Heart left ventricle (tissue), 16 donors: ENCODE data around the gene SKI. TPM values are rescaled to one million over a fixed set of nuclear protein-coding genes. Genes with fewer than 3 reads are reported as not detected.

ENCODE experiments used
- ATAC-seq, 4 donors: fragments of 200-7000 bp; cut with Tn5 transposase; one replicate each; pipeline ENCODE4 v1.9.1; 2020 to 2022; ENCODE audit warnings: moderate library complexity in 4 of 4, mild to moderate bottlenecking in 3 of 4, moderate number of reproducible peaks in 1 of 4
- DNase-seq, 5 donors: peaks; one replicate each; pipeline ENCODE4 v3.0.0-alpha.2; 2020
- H3K27ac ChIP-seq, 12 donors: fragments of 200-600 bp; sonication (generic) in 4 of 12; one replicate each; pipeline versions ENCODE4 v1.5.0 to v1.8.0; 2016 to 2022; ENCODE audit warnings: mild to moderate bottlenecking in 2 of 12
- H3K27me3 ChIP-seq, 9 donors: fragments of 200-600 bp; sonication (generic) in 2 of 9; one replicate each; pipeline versions ENCODE4 v1.5.1 to v1.8.0; 2016 to 2022; ENCODE audit warnings: mild to moderate bottlenecking in 3 of 9
- H3K36me3 ChIP-seq, 9 donors: fragments of 200-600 bp; sonication (generic) in 2 of 9; one replicate each; pipeline versions ENCODE4 v1.5.0 to v1.8.0; 2018 to 2022; ENCODE audit warnings: mild to moderate bottlenecking in 2 of 9
- H3K4me1 ChIP-seq, 12 donors: fragments of 200-600 bp; sonication (generic) in 4 of 12; one replicate each; pipeline versions ENCODE4 v1.5.0 to v1.8.0; 2016 to 2022; ENCODE audit warnings: mild to moderate bottlenecking in 3 of 12
- H3K4me3 ChIP-seq, 12 donors: fragments of 200-600 bp; sonication (generic) in 4 of 12; one replicate each; pipeline versions ENCODE4 v1.5.0 to v1.8.0; 2017 to 2022; ENCODE audit warnings: mild to moderate bottlenecking in 9 of 12, moderate library complexity in 4 of 12
- H3K9me3 ChIP-seq, 12 donors: fragments of 200-600 bp; sonication (generic) in 4 of 12; one replicate each; pipeline versions ENCODE4 v1.5.0 to v1.8.0; 2016 to 2022; ENCODE audit warnings: mild to moderate bottlenecking in 1 of 12
- CTCF ChIP-seq, 12 donors: fragments of 200-600 bp; sonication (generic) in 4 of 12; IDR thresholded peaks; one replicate each; pipeline versions ENCODE4 v1.5.0 to v1.8.0; 2018 to 2022; ENCODE audit warnings: antibody characterized with exemption in 12 of 12, mild to moderate bottlenecking in 5 of 12
- POLR2A ChIP-seq, 2 donors: fragments of 450-650 bp; IDR thresholded peaks; one replicate each; pipeline ENCODE4 v1.6.1; 2017; ENCODE audit warnings: antibody characterized with exemption in 2 of 2, mild to moderate bottlenecking in 2 of 2, moderate library complexity in 2 of 2
- WGBS, 4 donors: extraction: QIAGEN DNeasy Blood & Tissue Kit in 2 of 4; methylation state at CpG; one replicate each; pipeline versions ENCODE4 v1.1.5 to v1.1.7; 2013 to 2018; 5-methylcytosine and 5-hydroxymethylcytosine counted together
- intact Hi-C, 10 donors: fragments of 100-400 bp; cut with DNase I; formaldehyde crosslinking; loops; one replicate each; pipeline versions ENCODE4 v1.11.1 to v1.14.2; 2022
- polyA plus RNA-seq, 2 donors: library from polyadenylated mRNA; stranded (reverse); fragments of 200-250 nt; gene quantifications; one replicate each; pipeline ENCODE4 v1.2.3, GENCODE V29; 2013
- total RNA-seq, 9 donors: library from RNA; depleted of rRNA in 2 of 9; stranded (reverse); fragments of >200 nt in 2 of 9; fragmentation: NEBNext Ultra II Directional in 3 of 9; extraction: Animal tissue kit (Norgen Biotek cat#: 25700) in 3 of 9; gene quantifications; one replicate each; pipeline versions ENCODE4 v1.1.0 to v1.2.4, GENCODE V29; 2016 to 2023
- donor health status: ischemic (EF 13 %, LVEDD 7.1; RV severe dilation, severe dysfunction).
- donor health status: healthy with polysubstance abuse.
- donor health status: DM: no; HTN: yes; CAD: no.
- donor health status: DM: no; HTN: no; CAD: no.
- donor health status: ischemic (EF 25% LVEDD 6.9; RV normal size, moderate dysfunction).
- donor health status: ischemic (EF 25% LVEDD 5.7; RV mildly dilated, moderate dysfunction).
- donor health status: healthy.
- donor health status: DM: yes; HTN: yes; CAD: no.
- donor health status: ischemic (EF 35%, LVEDD 5.7; RV mildly dilated, moderate dysfunction).
- donor health status: nonischemic (EF 11% LVEDD 7.7; RV severe dilation, severe dysfunction).
- donor health status: DM: yes; HTN: yes; CAD: no.
- donor health status: PGD.
- donor health status: ischemic (EF 29% LVEDD 5.4; RV normal size, mild dysfunction).
- donor health status: nonischemic (EF 23%, LVEDD 6.1; RV moderate dilation, normal function).

The SKI gene
- total and polyA plus RNA-seq, 11 donors, result 16.9 to 52.7 (median 38.9) TPM

- intact Hi-C loops, result loop anchor here in 4 of 10 donors (5.0 to 10.0 kb wide), 3 partner anchors 37 to 79 kb away; no protein-coding TSS in a partner anchor
- TF ChIP-seq CTCF (IDR thresholded peaks at IDR 0.05) (no peak), POLR2A (IDR thresholded peaks at IDR 0.05) (no peak)
- Histone ChIP-seq H3K4me3 (peak overlapping the region in 3 of 12 donors; percentile 48 to 89 (median 74)), H3K36me3 (no peaks in the 10 kb centered on the region), H3K4me1 (peaks cover 24 to 100% (median 97%) of the 10 kb centered on the region in 12 donors), H3K27me3 (no peaks in the 10 kb centered on the region), H3K27ac (peak overlapping the region; percentile 51 to 89 (median 70)), H3K9me3 (no peaks in the 10 kb centered on the region)
- WGBS, 4 donors, result 89 to 93% (median 90%) methylated on average over 16 to 22 of the region's 22 CpGs
- ATAC-seq, result no peak
- DNase-seq, result no peak
Measured at GRCh38 chr1:2235300-2235998, 7.3 kb downstream of the SKI start.

GRCh38 chr1:2236695-2237677 lies 8.9 kb downstream of the SKI start:
- TF ChIP-seq CTCF (IDR thresholded peaks at IDR 0.05), result no peak
- TF ChIP-seq POLR2A (IDR thresholded peaks at IDR 0.05), result no peak
- peaks cover 0 to 7% (median 0%) of the 10 kb centered on the region in 9 donors for H3K36me3 ChIP-seq
- peak in 2 of 5 donors; percentile 20 to 25 for DNase-seq
- no peak for ATAC-seq
- no peak overlapping the region for H3K4me3 ChIP-seq
- intact Hi-C loops, result loop anchor here in 4 of 10 donors (5.0 to 10.0 kb wide), 3 partner anchors 35 to 78 kb away; no protein-coding TSS in a partner anchor
- H3K4me1 ChIP-seq, result peaks cover 27 to 100% (median 98%) of the 10 kb centered on the region in 12 donors
- no peaks in the 10 kb centered on the region for H3K9me3 ChIP-seq
- peak overlapping the region in 2 of 12 donors; percentile 4 to 89 for H3K27ac ChIP-seq
- H3K27me3 ChIP-seq, result no peaks in the 10 kb centered on the region
- 73 to 79% (median 77%) methylated on average over 19 to 28 of the region's 28 CpGs for WGBS, 4 donors

DNA sequence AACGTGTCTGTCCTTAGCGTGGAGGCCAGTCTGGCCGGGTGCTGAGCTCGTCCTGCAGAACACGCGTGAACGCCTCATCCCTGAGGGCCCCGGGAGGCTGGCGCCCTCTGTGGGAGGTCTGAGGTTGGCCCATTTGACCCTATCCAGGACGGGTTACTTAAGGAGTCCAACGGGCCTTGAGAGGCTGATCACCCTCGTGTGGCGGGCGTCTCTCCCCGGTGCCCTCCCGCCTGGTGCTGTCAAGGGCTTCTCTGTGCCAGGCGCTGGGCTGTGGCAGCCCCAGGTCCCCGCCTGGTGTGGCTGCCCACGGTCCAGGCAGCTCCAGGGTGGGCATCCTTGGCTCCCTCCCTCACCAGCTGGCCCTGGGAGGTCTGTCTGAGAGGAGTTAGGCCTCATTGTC lies 9.7 kb downstream of the SKI start:
- Histone ChIP-seq H3K4me1 (peaks cover 27 to 100% (median 98%) of the 10 kb centered on the region in 12 donors), H3K9me3 (no peaks in the 10 kb centered on the region), H3K36me3 (peaks cover 0 to 10% (median 0%) of the 10 kb centered on the region in 9 donors), H3K27ac (peak overlapping the region in 5 of 12 donors; percentile 4 to 89 (median 24)), H3K27me3 (no peaks in the 10 kb centered on the region), H3K4me3 (peak overlapping the region in 1 of 12 donors; percentile 21)
- TF ChIP-seq CTCF (IDR thresholded peaks at IDR 0.05) (peak in 4 of 12 donors; percentile 11 to 28 (median 16)), POLR2A (IDR thresholded peaks at IDR 0.05) (no peak)
- intact Hi-C loops, result loop anchor here in 4 of 10 donors (5.0 to 10.0 kb wide), 3 partner anchors 35 to 77 kb away; no protein-coding TSS in a partner anchor
- DNase-seq, result peak in 3 of 5 donors; percentile 10 to 44 (median 23)
- 64 to 70% (median 67%) methylated on average over 8 to 19 of the region's 19 CpGs for WGBS, 4 donors
- no peak for ATAC-seq
